IMR-90 (cell line): ENCODE measurements around the gene NRP1.

Experiments
- CEBPB ChIP-seq: IDR thresholded peaks from 2 replicates; pipeline ENCODE4 v1.6.1; 2012; ENCODE audit warnings: low read depth, low read length, improper control_type of control experiment
- CHD1 ChIP-seq: IDR thresholded peaks from 2 replicates; pipeline ENCODE4 v1.6.1; 2012; ENCODE audit warnings: low read depth, low read length, improper control_type of control experiment
- MAZ ChIP-seq: IDR thresholded peaks from 2 replicates; pipeline ENCODE4 v1.6.1; 2012; ENCODE audit warnings: low read depth, mild to moderate bottlenecking, low read length, improper control_type of control experiment, moderate library complexity, borderline replicate concordance
- POLR2A ChIP-seq: IDR thresholded peaks from 2 replicates; pipeline ENCODE4 v1.6.1; 2012; ENCODE audit warnings: mild to moderate bottlenecking, low read depth, low read length
- RAD21 ChIP-seq: IDR thresholded peaks from 2 replicates; pipeline ENCODE4 v1.6.1; 2012; ENCODE audit warnings: low read length, improper control_type of control experiment
- RFX5 ChIP-seq: IDR thresholded peaks from 2 replicates; pipeline ENCODE4 v1.8.0; 2012; ENCODE audit warnings: low read depth, mild to moderate bottlenecking, low read length, moderate library complexity
- USF2 ChIP-seq: fragments of 150-350 bp; IDR thresholded peaks from 2 replicates; pipeline ENCODE4 v1.6.1; 2017; ENCODE audit warnings: mild to moderate bottlenecking, antibody characterized with exemption, low read length, low read depth
- TF ChIP-seq, protein P1 (sequence below): conservative IDR thresholded peaks from 2 replicates; pipeline ENCODE4 v1.5.1; 2012; ENCODE audit warnings: mild to moderate bottlenecking, low read depth, low read length, improper control_type of control experiment

DNA sequence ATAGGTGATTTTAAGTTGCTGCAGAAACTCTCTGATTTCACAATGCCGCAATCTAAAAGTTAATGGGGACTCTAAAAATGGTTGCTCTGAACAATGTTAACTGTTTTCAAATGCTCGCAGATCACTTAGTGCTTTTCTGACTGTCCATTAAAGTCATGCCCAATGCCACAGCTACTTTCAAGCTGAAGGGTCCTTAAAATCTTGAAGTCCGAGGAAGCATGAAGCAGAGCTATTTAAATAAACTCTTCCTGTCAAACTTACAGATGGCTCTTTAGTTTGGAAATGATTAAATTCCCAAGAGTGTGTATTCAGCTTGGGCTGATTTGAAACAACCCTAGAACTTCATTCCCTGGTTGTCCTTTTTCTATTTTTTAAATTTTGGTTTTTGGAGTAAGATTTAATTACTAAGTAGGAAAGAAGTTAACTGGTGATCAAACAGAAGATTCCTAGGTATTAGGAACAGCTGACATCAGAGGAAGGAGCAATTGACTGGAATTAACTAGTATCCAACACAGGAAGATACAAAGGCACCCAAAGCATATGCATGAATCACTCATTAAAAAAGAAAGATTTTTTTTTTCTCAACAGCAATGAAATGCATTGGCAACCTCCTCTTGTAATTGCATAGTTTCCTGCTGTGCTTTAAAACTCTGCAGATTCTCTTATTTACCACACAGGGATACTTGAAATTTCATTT, 105.1 kb downstream of the NRP1 start:
- TF ChIP-seq, protein P1, sequence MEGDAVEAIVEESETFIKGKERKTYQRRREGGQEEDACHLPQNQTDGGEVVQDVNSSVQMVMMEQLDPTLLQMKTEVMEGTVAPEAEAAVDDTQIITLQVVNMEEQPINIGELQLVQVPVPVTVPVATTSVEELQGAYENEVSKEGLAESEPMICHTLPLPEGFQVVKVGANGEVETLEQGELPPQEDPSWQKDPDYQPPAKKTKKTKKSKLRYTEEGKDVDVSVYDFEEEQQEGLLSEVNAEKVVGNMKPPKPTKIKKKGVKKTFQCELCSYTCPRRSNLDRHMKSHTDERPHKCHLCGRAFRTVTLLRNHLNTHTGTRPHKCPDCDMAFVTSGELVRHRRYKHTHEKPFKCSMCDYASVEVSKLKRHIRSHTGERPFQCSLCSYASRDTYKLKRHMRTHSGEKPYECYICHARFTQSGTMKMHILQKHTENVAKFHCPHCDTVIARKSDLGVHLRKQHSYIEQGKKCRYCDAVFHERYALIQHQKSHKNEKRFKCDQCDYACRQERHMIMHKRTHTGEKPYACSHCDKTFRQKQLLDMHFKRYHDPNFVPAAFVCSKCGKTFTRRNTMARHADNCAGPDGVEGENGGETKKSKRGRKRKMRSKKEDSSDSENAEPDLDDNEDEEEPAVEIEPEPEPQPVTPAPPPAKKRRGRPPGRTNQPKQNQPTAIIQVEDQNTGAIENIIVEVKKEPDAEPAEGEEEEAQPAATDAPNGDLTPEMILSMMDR = no peak
- TF ChIP-seq USF2 (no peak), RAD21 (no peak), MAZ (no peak), POLR2A (no peak), CEBPB (no peak), CHD1 (no peak), RFX5 (no peak)
